ENCODE results near the gene ERC1.
"Not testable (repeated sequence)": the region's sequence is repeated elsewhere in the genome, so short reads cannot be mapped to it uniquely, and the experiment has no call there.

Gene ERC1

GRCh38 chr12:1311145-1311544 is 320.1 kb downstream of the ERC1 start:
- no peak overlapping the region for H3K4me2 ChIP-seq
- H3K4me1 ChIP-seq (ENCODE audit: low read depth, poor library complexity, severe bottlenecking): no peaks in the 10 kb centered on the region
- TF ChIP-seq CTCF (conservative IDR thresholded peaks at IDR 0.05; ENCODE audit: low read depth, low read length): no peak

GRCh38 chr12:1313906-1314305 is 322.9 kb downstream of the ERC1 start:
- H3K27me3 ChIP-seq (ENCODE audit: insufficient read depth, low read depth): no peaks in the 10 kb centered on the region
- TF ChIP-seq CTCF (conservative IDR thresholded peaks at IDR 0.05; ENCODE audit: low read depth, low read length): no peak
- H2AFZ ChIP-seq (ENCODE audit: low read depth): no peak overlapping the region
- H3K4me2 ChIP-seq: no peak overlapping the region
- no peak overlapping the region for H3K9ac ChIP-seq
- H3K27ac ChIP-seq: no peak overlapping the region
- peaks cover 17% of the 10 kb centered on the region for H3K4me1 ChIP-seq (ENCODE audit: low read depth, poor library complexity, severe bottlenecking)
- H3K79me2 ChIP-seq (ENCODE audit: insufficient read depth, low read depth): no peaks in the 10 kb centered on the region
- H3K4me3 ChIP-seq (IDR thresholded peaks at IDR 0.05; ENCODE audit: insufficient read depth, low read depth, low read length): no peak overlapping the region
- no peaks in the 10 kb centered on the region for H3K36me3 ChIP-seq (ENCODE audit: insufficient read depth)
- no peaks in the 10 kb centered on the region for H4K20me1 ChIP-seq (ENCODE audit: insufficient read depth)

More at GRCh38 chr12:1311145-1311544, 320.1 kb downstream of the ERC1 start:
- Histone ChIP-seq H3K27ac (no peak overlapping the region), H3K36me3 (ENCODE audit: insufficient read depth) (no peaks in the 10 kb centered on the region), H2AFZ (ENCODE audit: low read depth) (no peak overlapping the region), H3K79me2 (ENCODE audit: insufficient read depth, low read depth) (no peaks in the 10 kb centered on the region), H3K9ac (no peak overlapping the region), H4K20me1 (ENCODE audit: insufficient read depth) (no peaks in the 10 kb centered on the region), H3K27me3 (ENCODE audit: insufficient read depth, low read depth) (no peaks in the 10 kb centered on the region), H3K4me3 (IDR thresholded peaks at IDR 0.05; ENCODE audit: insufficient read depth, low read depth, low read length) (no peak overlapping the region)

- no peak overlapping the region for H3K4me2 ChIP-seq
- no peaks in the 10 kb centered on the region for H3K27me3 ChIP-seq (ENCODE audit: insufficient read depth, low read depth)
- TF ChIP-seq CTCF (conservative IDR thresholded peaks at IDR 0.05; ENCODE audit: low read depth, low read length): no peak
- H3K4me3 ChIP-seq (IDR thresholded peaks at IDR 0.05; ENCODE audit: insufficient read depth, low read depth, low read length): no peak overlapping the region
- no peak overlapping the region for H3K27ac ChIP-seq
- no peaks in the 10 kb centered on the region for H3K36me3 ChIP-seq (ENCODE audit: insufficient read depth)
- H4K20me1 ChIP-seq (ENCODE audit: insufficient read depth): no peaks in the 10 kb centered on the region
- H3K9ac ChIP-seq: no peak overlapping the region
- peaks cover 23% of the 10 kb centered on the region for H3K4me1 ChIP-seq (ENCODE audit: low read depth, poor library complexity, severe bottlenecking)
- H2AFZ ChIP-seq (ENCODE audit: low read depth): no peak overlapping the region
- no peaks in the 10 kb centered on the region for H3K79me2 ChIP-seq (ENCODE audit: insufficient read depth, low read depth)
Measured at GRCh38 chr12:1314523-1314922, 323.5 kb downstream of the ERC1 start.

GRCh38 chr12:1316991-1317390 is 326.0 kb downstream of the ERC1 start:
- H3K36me3 ChIP-seq (ENCODE audit: insufficient read depth); H4K20me1 ChIP-seq (ENCODE audit: insufficient read depth); H3K9ac ChIP-seq; H2AFZ ChIP-seq (ENCODE audit: low read depth); H3K4me3 ChIP-seq (IDR thresholded peaks at IDR 0.05; ENCODE audit: insufficient read depth, low read depth, low read length); H3K79me2 ChIP-seq (ENCODE audit: insufficient read depth, low read depth); H3K27ac ChIP-seq; H3K27me3 ChIP-seq (ENCODE audit: insufficient read depth, low read depth); H3K4me2 ChIP-seq: not testable (repeated sequence)
- peaks cover 32% of the 10 kb centered on the region for H3K4me1 ChIP-seq (ENCODE audit: low read depth, poor library complexity, severe bottlenecking)

GRCh38 chr12:1318327-1319031 is 327.5 kb downstream of the ERC1 start:
- TF ChIP-seq CTCF (conservative IDR thresholded peaks at IDR 0.05; ENCODE audit: low read depth, low read length): no peak
- Histone ChIP-seq H2AFZ (ENCODE audit: low read depth) (no peak overlapping the region), H3K27ac (peak overlapping the region; percentile 53), H3K79me2 (ENCODE audit: insufficient read depth, low read depth) (no peaks in the 10 kb centered on the region), H3K9ac (peak overlapping the region; percentile 26; the same call in 1 of the 2 replicates), H3K4me2 (peak overlapping the region; percentile 61), H4K20me1 (ENCODE audit: insufficient read depth) (no peaks in the 10 kb centered on the region), H3K4me1 (ENCODE audit: low read depth, poor library complexity, severe bottlenecking) (peaks cover 44% of the 10 kb centered on the region), H3K4me3 (IDR thresholded peaks at IDR 0.05; ENCODE audit: insufficient read depth, low read depth, low read length) (no peak overlapping the region), H3K27me3 (ENCODE audit: insufficient read depth, low read depth) (no peaks in the 10 kb centered on the region), H3K36me3 (ENCODE audit: insufficient read depth) (no peaks in the 10 kb centered on the region)
